Pericardium fibroblast (primary cell): ENCODE results near the gene C15orf62. TPM values are rescaled to one million over a fixed set of nuclear protein-coding genes. Genes with fewer than 3 reads are reported as not detected.

Experiments used
- total RNA-seq: library from RNA; depleted of rRNA; stranded (reverse); fragments of >200 nt; gene quantifications from 2 replicates; pipeline ENCODE4 v1.2.3, GENCODE V29; 2015

The C15orf62 gene
- 0.34 TPM in 1 of 2 replicates, not detected in the other for total RNA-seq

GRCh38 chr15:40769274-40770146 lies at the start of gene C15orf62:
Gene C15orf62 (plus strand): TSS chr15:40769980. CDS start chr15:40770496, 516 bp downstream.

GRCh38 chr15:40754883-40755811 lies 14.6 kb upstream of the C15orf62 start, which contains the start of gene RMDN3:
Gene RMDN3 (minus strand): TSS chr15:40755254. CDS start chr15:40754783, 471 bp downstream.

GRCh38 chr15:40763801-40764628 lies 5.8 kb upstream of the C15orf62 start, which contains the start of gene GCHFR:
Gene GCHFR (plus strand): TSS chr15:40764068. CDS start chr15:40764181, 113 bp downstream.

GRCh38 chr15:40807028-40807887 lies 37.5 kb downstream of the C15orf62 start, which contains the start of the genes DNAJC17 and ZFYVE19:
Gene DNAJC17 (minus strand): TSS chr15:40807473. CDS start chr15:40807446, 27 bp downstream.
Gene ZFYVE19 (plus strand): TSS chr15:40807089. CDS start chr15:40807590, 501 bp downstream.

Other genes starting within 250 kb of the C15orf62 start
- gene CCDC32, start 204.9 kb upstream of the C15orf62 start, total RNA-seq, result 15.7 and 17.2 TPM in 2 replicates
- 6.1 and 8.5 TPM in 2 replicates for gene RPUSD2, start 200.7 kb upstream of the C15orf62 start, total RNA-seq
- gene KNL1, start 175.7 kb upstream of the C15orf62 start, total RNA-seq, result 1.5 and 2.3 TPM in 2 replicates
- 1.2 and 5.6 TPM in 2 replicates for gene RAD51, start 74.8 kb upstream of the C15orf62 start, total RNA-seq
- 21.8 and 28.2 TPM in 2 replicates for gene RMDN3, start 14.7 kb upstream of the C15orf62 start, total RNA-seq
- gene GCHFR, start 5.9 kb upstream of the C15orf62 start, total RNA-seq, result 26.3 and 32.4 TPM in 2 replicates
- gene ZFYVE19, start 37.1 kb downstream of the C15orf62 start, total RNA-seq, result 16.0 and 25.7 TPM in 2 replicates
- gene DNAJC17, start 37.5 kb downstream of the C15orf62 start, total RNA-seq, result 18.1 and 24.5 TPM in 2 replicates
- gene PPP1R14D, start 58.7 kb downstream of the C15orf62 start, total RNA-seq, result not detected in 2 replicates
- 0.09 and 0.58 TPM in 2 replicates for gene SPINT1, start 74.1 kb downstream of the C15orf62 start, total RNA-seq
- not detected in 2 replicates for gene RHOV, start 104.3 kb downstream of the C15orf62 start, total RNA-seq
- 26.6 and 30.7 TPM in 2 replicates for gene VPS18, start 124.5 kb downstream of the C15orf62 start, total RNA-seq
- gene DLL4, start 159.4 kb downstream of the C15orf62 start, total RNA-seq, result 0.26 TPM in 1 of 2 replicates, not detected in the other
- gene CHAC1, start 183.5 kb downstream of the C15orf62 start, total RNA-seq, result 33.9 and 60.4 TPM in 2 replicates